Measurements from ENCODE around the gene ADAMTS19. TPM values are rescaled to one million over a fixed set of nuclear protein-coding genes. Genes with fewer than 3 reads are reported as not detected.

Gene ADAMTS19
- polyA plus RNA-seq, 1 donor (not counting 4 experiments of a cell fraction or from before 2014, with no cell fraction given): 0.08 TPM

DNA sequence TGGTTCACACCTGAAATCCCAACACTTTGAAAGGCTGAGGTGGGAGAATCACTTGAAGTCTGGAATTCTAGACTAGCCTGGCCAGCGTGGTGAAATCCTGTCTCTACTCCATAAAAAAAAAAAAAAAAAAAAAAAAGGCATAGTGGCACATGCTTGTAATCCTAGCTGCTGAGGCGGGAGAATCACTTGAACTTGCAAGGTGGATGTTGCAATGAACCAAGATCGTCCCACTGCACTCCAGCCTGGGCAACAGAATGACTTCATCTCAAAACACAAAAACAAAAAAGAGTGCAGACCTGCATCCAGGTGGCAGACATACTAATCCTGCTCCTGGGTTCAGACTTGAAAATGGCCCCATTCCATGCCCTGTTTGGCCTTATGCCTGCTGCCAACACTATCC lies 21.8 kb upstream of the ADAMTS19 start:
- H2AFZ ChIP-seq (ENCODE audit: control insufficient read depth, low read length): no peak overlapping the region
- H3K9me3 ChIP-seq (ENCODE audit: control insufficient read depth, low read depth, low read length): no peaks in the 10 kb centered on the region
- DNase-seq (ENCODE audit: low read depth, low spot score) (no peak), FAIRE-seq (no peak)
- H3K27ac ChIP-seq (ENCODE audit: control insufficient read depth, insufficient read depth, low read length): no peak overlapping the region
- TF ChIP-seq EZH2 (IDR thresholded peaks at IDR 0.05; ENCODE audit: low read length): no peak
- TF ChIP-seq, protein P1, sequence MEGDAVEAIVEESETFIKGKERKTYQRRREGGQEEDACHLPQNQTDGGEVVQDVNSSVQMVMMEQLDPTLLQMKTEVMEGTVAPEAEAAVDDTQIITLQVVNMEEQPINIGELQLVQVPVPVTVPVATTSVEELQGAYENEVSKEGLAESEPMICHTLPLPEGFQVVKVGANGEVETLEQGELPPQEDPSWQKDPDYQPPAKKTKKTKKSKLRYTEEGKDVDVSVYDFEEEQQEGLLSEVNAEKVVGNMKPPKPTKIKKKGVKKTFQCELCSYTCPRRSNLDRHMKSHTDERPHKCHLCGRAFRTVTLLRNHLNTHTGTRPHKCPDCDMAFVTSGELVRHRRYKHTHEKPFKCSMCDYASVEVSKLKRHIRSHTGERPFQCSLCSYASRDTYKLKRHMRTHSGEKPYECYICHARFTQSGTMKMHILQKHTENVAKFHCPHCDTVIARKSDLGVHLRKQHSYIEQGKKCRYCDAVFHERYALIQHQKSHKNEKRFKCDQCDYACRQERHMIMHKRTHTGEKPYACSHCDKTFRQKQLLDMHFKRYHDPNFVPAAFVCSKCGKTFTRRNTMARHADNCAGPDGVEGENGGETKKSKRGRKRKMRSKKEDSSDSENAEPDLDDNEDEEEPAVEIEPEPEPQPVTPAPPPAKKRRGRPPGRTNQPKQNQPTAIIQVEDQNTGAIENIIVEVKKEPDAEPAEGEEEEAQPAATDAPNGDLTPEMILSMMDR (optimal IDR thresholded peaks at IDR 0.05 in 1 of 3, IDR thresholded peaks at IDR 0.05 in 1 of 3, conservative IDR thresholded peaks at IDR 0.05 in 1 of 3; ENCODE audit: extremely low read depth in 1 of 3, insufficient read depth in 2 of 3, low read length in 3 of 3): no peak
- no peak overlapping the region for H3K4me2 ChIP-seq (ENCODE audit: control insufficient read depth, extremely low read depth, insufficient read depth, low read depth, low read length)
- no peaks in the 10 kb centered on the region for H4K20me1 ChIP-seq (ENCODE audit: control insufficient read depth, extremely low read depth, insufficient read depth, low read length)
- H3K27me3 ChIP-seq (ENCODE audit: control insufficient read depth, extremely low read depth, insufficient read depth, low read length): no peaks in the 10 kb centered on the region
- no peaks in the 10 kb centered on the region for H3K9me1 ChIP-seq (ENCODE audit: control insufficient read depth, extremely low read depth, insufficient read depth, low read length)
- dilution Hi-C loops (cut with MboI; ENCODE audit: extremely low pct_ligation_motif_present, low sequenced_read_pairs): no loop called here
- no peaks in the 10 kb centered on the region for H3K4me1 ChIP-seq (ENCODE audit: control insufficient read depth, extremely low read depth, insufficient read depth, low read length)
- no peaks in the 10 kb centered on the region for H3K79me2 ChIP-seq (ENCODE audit: control insufficient read depth, insufficient read depth, low read length)
- no peak overlapping the region for H3K4me3 ChIP-seq (ENCODE audit: control insufficient read depth in 2 of 3, extremely low read depth in 1 of 3, insufficient read depth in 2 of 3, low read depth in 1 of 3, low read length in 3 of 3)
- no peak overlapping the region for H3K9ac ChIP-seq (ENCODE audit: control insufficient read depth, extremely low read depth, insufficient read depth, low read length)
- no peaks in the 10 kb centered on the region for H3K36me3 ChIP-seq (ENCODE audit: control insufficient read depth in 2 of 2, extremely low read depth in 1 of 2, insufficient read depth in 2 of 2, low read length in 2 of 2)

DNA sequence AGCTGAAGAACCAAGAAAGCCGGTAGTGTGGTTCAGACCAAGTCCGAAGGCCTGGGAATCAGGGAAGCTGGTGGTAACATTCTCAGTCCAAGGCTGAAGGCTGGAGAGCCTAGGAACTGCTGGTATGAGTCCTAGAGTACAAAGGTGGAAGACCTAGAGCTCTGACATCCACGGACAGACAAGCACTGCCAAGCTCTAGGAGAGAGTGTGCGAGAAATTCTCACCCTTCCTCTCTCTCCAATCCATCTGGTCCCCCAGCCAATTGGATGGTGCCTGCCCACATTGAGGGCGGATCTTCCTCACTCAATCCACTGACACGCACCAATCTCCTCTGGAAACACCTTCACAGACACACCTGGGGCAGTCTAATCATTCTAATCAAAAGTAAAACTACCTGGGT lies 19.7 kb upstream of the ADAMTS19 start:
- dilution Hi-C loops (cut with MboI; ENCODE audit: extremely low pct_ligation_motif_present, low sequenced_read_pairs): no loop called here
- Histone ChIP-seq H3K36me3 (ENCODE audit: control insufficient read depth in 2 of 2, extremely low read depth in 1 of 2, insufficient read depth in 2 of 2, low read length in 2 of 2) (no peaks in the 10 kb centered on the region), H3K4me1 (ENCODE audit: control insufficient read depth, extremely low read depth, insufficient read depth, low read length) (no peaks in the 10 kb centered on the region), H3K9me3 (ENCODE audit: control insufficient read depth, low read depth, low read length) (no peaks in the 10 kb centered on the region), H3K27me3 (ENCODE audit: control insufficient read depth, extremely low read depth, insufficient read depth, low read length) (no peaks in the 10 kb centered on the region), H3K4me2 (ENCODE audit: control insufficient read depth, extremely low read depth, insufficient read depth, low read depth, low read length) (no peak overlapping the region), H3K4me3 (ENCODE audit: control insufficient read depth in 2 of 3, extremely low read depth in 1 of 3, insufficient read depth in 2 of 3, low read depth in 1 of 3, low read length in 3 of 3) (no peak overlapping the region), H3K9ac (ENCODE audit: control insufficient read depth, extremely low read depth, insufficient read depth, low read length) (no peak overlapping the region), H2AFZ (ENCODE audit: control insufficient read depth, low read length) (no peak overlapping the region), H3K79me2 (ENCODE audit: control insufficient read depth, insufficient read depth, low read length) (no peaks in the 10 kb centered on the region), H4K20me1 (ENCODE audit: control insufficient read depth, extremely low read depth, insufficient read depth, low read length) (no peaks in the 10 kb centered on the region), H3K27ac (ENCODE audit: control insufficient read depth, insufficient read depth, low read length) (no peak overlapping the region), H3K9me1 (ENCODE audit: control insufficient read depth, extremely low read depth, insufficient read depth, low read length) (no peaks in the 10 kb centered on the region)
- FAIRE-seq (no peak), DNase-seq (ENCODE audit: low read depth, low spot score) (no peak)
- no peak for TF ChIP-seq EZH2 (IDR thresholded peaks at IDR 0.05; ENCODE audit: low read length)
- TF ChIP-seq, protein P1 (optimal IDR thresholded peaks at IDR 0.05 in 1 of 3, IDR thresholded peaks at IDR 0.05 in 1 of 3, conservative IDR thresholded peaks at IDR 0.05 in 1 of 3; ENCODE audit: extremely low read depth in 1 of 3, insufficient read depth in 2 of 3, low read length in 3 of 3): no peak

Data from keratinocyte (primary cell).